Measurements from ENCODE around the gene EGLN1. TPM values are rescaled to one million over a fixed set of nuclear protein-coding genes. Genes with fewer than 3 reads are reported as not detected.
A peak's percentile ranks its signal among the peaks of the same experiment; 100 is the strongest.
"Not testable (repeated sequence)": the region's sequence is repeated elsewhere in the genome, so short reads cannot be mapped to it uniquely, and the experiment has no call there.

EGLN1 gene
- 49.1 TPM for total RNA-seq

GRCh38 chr1:231421971-231422797 is at the start of gene EGLN1:
EGLN1 (minus strand) TSS chr1:231422287; CDS start chr1:231421888, 399 bp downstream.
- peak; percentile 79 for DNase-seq (ENCODE audit: low spot score)

DNA sequence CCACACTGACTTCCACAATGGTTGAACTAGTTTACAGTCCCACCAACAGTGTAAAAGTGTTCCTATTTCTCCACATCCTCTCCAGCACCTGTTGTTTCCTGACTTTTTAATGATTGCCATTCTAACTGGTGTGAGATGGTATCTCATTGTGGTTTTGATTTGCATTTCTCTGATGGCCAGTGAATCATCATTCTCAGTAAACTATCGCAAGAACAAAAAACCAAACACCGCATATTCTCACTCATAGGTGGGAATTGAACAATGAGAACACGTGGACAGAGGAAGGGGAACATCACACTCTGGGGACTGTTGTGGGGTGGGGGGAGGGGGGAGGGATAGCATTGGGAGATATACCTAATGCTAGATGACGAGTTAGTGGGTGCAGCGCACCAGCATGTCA is 49.4 kb upstream of the EGLN1 start:
- not testable (repeated sequence) for DNase-seq (ENCODE audit: low spot score)

DNA sequence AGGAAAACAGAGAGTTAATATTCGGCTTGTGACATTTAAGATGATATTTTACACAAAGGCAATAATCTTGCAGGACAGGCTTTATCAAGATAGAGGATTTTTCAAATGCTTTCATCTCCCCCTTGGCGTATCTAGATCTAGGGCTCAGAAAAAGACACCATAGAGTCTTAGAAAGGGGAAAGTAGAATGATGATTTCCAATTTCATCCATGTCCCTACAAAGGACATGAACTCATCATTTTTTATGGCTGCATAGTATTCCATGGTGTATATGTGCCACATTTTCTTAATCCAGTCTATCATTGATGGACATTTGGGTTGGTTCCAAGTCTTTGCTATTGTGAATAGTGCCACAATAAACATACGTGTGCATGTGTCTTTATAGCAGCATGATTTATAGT is 48.9 kb upstream of the EGLN1 start:
- not testable (repeated sequence) for DNase-seq (ENCODE audit: low spot score)

DNA sequence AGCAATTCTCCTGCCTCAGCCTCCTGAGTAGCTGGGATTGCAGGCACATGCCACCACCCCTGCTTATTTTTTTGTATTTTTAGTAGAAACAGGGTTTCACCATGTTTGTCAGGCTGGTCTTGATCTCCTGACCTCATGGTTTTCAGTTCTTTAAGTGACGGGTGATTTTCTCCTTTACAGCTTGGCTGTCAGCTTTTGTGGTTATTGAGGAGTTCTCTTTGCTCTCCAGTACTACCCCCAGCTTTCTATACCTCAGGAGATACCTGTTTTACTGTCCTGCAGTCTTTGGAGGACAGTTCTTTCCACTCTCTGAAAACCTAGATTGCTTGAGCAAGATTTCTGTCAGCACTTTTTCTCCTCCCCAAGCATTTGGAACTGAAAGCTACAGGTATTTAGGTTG is 45.9 kb upstream of the EGLN1 start:
- DNase-seq (ENCODE audit: low spot score): no peak

GRCh38 chr1:231465051-231465450 is 43.0 kb upstream of the EGLN1 start:
- DNase-seq (ENCODE audit: low spot score): no peak

DNA sequence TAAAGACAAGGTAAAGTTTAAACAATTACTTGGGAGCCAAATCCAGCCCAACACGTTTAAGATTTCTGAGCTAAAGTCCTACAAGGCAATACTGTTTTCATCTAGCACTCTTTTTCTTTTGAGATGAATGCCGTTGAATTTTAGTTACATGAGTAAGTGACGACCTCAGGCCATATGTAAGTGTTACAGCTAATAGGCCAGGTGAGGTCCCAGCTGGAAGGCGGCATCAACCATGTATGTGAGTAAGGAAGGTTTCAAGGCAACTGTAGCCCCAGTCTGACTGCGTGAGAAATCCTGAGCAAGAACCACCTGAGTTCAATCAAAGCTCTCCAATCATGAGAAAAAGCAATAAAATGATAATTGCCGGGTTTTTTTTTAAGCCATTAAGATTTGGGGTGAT is 41.5 kb upstream of the EGLN1 start:
- no peak for DNase-seq (ENCODE audit: low spot score)

DNA sequence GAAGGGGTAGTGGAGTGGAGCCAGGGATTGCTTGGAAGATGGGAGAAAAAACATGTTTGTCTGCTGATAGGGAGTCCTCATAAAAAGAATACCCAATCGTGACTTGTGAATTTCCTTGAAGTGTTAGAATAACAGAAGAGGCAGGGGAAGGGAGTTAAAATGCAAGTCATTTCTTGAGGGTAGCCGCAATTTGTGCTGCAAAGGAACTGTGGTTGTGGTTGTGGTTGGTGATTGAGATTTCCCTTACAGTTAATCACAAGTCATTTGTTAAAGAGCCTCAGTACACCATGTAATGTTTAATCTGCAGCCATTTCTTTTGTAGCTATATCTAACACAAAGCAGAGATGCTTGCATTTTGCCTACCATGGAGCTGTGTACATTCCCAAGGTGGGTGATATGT is 38.5 kb upstream of the EGLN1 start:
- peak; percentile 16 for DNase-seq (ENCODE audit: low spot score)

DNA sequence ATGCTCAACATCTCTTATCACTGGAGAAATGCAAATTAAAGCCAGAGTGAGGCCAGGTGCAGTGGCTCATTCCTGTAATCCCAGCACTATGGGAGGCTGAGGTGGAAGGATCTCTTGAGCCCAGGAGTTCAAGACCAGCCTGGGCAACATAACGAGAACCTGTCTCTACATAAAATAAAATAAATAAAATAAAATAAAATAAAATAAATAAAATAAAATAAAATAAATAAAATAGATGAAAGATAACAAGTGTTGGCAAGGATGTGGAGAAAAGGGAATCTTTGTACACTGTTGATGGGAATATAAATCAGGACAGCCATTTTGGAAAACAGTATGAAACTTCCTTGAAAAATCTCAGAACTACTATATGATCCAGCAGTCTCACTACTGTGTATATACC is 37.4 kb upstream of the EGLN1 start:
- DNase-seq (ENCODE audit: low spot score): not testable (repeated sequence)

DNA sequence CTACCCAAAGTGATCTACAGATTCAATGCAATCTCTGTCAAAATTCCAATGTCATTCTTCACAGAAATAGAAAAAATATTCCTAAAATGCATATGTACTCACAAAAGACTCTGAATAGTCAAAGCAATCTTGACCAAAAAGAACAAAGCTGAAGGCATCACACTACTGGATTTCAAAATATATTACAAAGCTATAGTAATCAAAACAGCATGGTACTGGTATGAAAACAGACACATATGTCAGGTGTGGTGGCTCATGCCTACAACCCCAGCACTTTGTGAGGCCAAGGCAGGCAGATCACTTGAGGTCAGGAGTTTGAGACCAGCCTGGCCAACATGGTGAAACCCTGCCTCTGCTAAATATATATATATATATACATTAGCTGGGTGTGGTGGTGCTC is 35.9 kb upstream of the EGLN1 start:
- DNase-seq (ENCODE audit: low spot score): not testable (repeated sequence)

DNA sequence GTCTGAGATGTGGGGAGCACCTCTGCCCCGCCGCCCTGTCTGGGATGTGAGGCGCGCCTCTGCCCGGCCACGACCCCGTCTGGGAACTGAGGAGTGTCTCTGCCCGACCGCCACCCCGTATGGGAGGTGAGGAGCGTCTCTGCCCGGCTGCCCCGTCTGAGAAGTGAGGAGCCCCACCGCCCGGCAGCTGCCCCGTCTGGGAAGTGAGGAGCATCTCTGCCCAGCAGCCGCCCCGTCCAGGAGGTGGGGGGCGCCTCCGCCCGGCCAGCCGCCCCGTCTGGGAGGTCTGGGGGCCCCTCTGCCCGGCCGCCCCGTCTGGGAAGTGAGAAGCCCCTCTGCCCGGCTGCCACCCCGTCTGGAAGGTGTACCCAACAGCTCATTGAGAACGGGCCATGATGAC is 32.0 kb upstream of the EGLN1 start:
- not testable (repeated sequence) for DNase-seq (ENCODE audit: low spot score)

GRCh38 chr1:231446138-231446537 is 24.1 kb upstream of the EGLN1 start:
- no peak for DNase-seq (ENCODE audit: low spot score)

DNA sequence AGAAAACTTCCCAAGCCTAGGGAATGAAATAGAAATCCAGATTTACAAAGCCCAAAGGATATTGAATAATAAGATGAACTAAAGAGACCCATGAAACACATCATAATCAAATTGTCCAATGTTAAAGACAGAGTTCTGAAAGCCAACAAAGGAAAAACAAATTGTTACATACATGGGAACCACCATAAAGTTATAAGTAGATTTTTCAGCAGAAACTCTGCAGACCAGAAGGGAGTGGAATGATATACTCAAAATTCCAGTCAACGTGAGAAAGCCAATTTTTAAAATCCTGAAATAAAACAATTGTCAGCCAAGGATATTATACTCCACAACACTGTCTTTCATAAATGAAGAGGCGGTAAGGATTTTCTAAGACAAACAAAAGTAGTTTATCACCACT is 22.0 kb upstream of the EGLN1 start:
- no peak for DNase-seq (ENCODE audit: low spot score)

- no peak for DNase-seq (ENCODE audit: low spot score)
Observed at GRCh38 chr1:231443363-231443762, 21.3 kb upstream of the EGLN1 start.

DNA sequence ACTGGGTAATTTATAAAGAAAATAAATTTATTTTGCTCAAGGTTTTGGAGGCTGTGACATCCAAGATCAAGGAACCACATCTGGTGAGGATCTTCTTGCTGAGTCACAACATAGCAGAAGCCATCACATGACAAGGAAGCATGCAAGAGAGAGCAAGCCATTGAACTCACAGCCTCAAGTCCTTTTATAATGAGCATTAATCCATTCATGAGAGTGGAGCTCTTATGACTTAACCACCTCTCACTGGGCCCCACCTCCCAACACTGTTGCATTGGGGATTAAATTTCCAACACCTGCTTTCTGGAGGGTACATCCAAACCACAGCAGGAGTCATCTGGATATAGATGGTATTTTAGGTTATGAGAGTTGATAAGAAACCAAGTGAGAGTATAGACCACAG is 20.6 kb upstream of the EGLN1 start:
- no peak for DNase-seq (ENCODE audit: low spot score)

DNA sequence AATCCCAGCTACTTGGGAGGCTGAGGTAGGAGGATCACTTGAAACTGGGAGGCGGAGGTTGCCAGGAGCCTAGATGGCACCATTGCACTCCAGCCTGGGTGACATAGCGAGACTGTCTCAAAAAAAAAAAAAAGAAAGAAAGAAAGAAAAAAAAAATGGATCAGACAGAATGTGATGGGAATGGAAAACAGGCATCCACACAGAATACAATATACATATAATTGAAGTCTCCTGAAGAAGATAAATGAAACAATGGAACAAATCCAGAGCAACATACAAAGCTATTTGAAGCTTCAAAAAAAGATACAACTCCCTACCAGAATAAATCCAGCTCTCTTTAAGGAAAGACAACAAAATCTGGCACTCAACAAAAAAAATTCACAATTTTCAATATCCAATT is 10.9 kb upstream of the EGLN1 start:
- DNase-seq (ENCODE audit: low spot score): no peak

GRCh38 chr1:231431665-231432415 is 9.8 kb upstream of the EGLN1 start:
- no peak for DNase-seq (ENCODE audit: low spot score)

GRCh38 chr1:231430678-231431352 is 8.7 kb upstream of the EGLN1 start:
- DNase-seq (ENCODE audit: low spot score): not testable (repeated sequence)

GRCh38 chr1:231428377-231428776 is 6.3 kb upstream of the EGLN1 start:
- no peak for DNase-seq (ENCODE audit: low spot score)

DNA sequence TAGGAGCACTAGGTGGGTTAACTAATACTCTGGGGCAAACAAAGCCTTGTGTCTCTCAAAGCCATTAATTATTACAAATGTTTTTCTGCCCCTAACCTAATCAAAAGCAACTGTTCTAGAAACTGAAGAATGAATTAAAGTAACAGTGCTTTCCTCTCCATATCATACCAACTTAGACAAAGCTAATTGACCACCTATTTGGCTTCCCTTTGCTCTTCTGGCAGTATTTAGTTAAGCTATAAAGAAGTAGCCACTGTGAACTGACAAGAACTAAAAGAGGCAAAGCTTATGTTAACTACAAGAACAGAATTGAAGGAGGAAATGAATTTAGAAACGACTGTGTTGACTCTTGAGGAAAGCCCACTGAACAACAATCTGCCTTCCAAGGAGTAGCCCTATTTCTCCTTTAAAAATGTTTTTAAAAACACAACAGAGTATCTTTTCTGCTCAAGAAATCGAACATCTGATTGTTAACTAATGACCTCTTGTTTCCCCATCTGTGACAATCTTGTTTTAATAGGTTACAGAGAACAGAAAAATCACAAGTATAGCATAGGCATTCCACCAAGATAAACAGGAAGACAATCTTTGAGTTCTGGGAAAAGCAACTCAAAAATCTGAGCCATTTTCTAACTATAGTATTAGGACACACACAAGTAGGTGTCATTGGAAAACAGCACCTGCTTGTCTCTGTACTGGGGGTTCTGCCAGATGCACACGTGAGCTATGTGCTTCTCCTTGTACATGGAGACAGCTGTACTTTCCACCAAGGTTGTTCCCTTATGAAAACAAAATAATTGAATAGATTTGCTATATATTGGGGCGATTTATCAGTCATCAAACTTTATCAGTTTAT is 3.1 kb upstream of the EGLN1 start:
- no peak for DNase-seq (ENCODE audit: low spot score)

- DNase-seq (ENCODE audit: low spot score): no peak
Observed at GRCh38 chr1:231423648-231424047, 1.6 kb upstream of the EGLN1 start.

DNA sequence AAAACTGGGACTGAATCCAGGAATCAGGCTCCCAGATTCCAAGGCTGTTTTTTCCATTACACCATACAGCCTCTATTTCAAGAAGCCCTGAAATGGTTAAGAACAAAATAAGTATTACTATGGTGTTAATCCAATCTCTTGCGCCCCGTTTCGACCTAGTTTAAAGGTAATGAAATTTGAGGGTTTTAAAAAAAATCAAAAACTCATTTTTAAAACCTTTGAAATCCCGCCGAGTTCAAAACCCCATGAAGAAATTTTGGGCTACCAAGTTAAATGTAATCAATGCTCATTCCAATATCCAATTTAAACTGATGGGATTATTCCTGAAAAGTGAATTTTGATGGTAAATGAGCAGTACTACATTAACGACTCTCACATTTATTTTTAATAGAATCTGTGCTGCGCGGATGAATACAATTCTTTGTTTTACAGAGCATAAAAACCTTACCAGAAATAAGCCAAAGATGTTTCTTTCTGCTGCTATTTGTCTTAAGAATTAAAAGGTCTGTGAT is 767 bp upstream of the EGLN1 start:
- DNase-seq (ENCODE audit: low spot score): no peak

Measured in mucosa of gallbladder (tissue), 1 donor.